AG10803 (cell line): ENCODE data around the gene TRIML2.
"Not testable (repeated sequence)": the region's sequence is repeated elsewhere in the genome, so short reads cannot be mapped to it uniquely, and the experiment has no call there.

ENCODE experiments used
- DNase-seq: peaks from one replicate; pipeline ENCODE4 v3.0.0; 2010; ENCODE audit warnings: low read depth
- H3K4me3 ChIP-seq: 2 replicates; pipeline ENCODE4 v1.5.1; 2011; ENCODE audit warnings: mild to moderate bottlenecking, low read length, control low read depth
- CTCF ChIP-seq: conservative IDR thresholded peaks from 2 replicates; pipeline ENCODE4 v1.5.1; 2011; ENCODE audit warnings: mild to moderate bottlenecking, low read length, control low read depth, inconsistent platforms

The TRIML2 gene

GRCh38 chr4:188076169-188076568 is 33.2 kb downstream of the TRIML2 start:
- no peak overlapping the region for H3K4me3 ChIP-seq
- no peak for DNase-seq
- no peak for TF ChIP-seq CTCF

GRCh38 chr4:188061083-188061482 is 48.3 kb downstream of the TRIML2 start:
- no peak overlapping the region for H3K4me3 ChIP-seq
- no peak for TF ChIP-seq CTCF
- DNase-seq: no peak

GRCh38 chr4:188053302-188053701 is 56.1 kb downstream of the TRIML2 start:
- no peak for TF ChIP-seq CTCF
- DNase-seq: no peak
- no peak overlapping the region for H3K4me3 ChIP-seq

GRCh38 chr4:188046657-188047056 is 62.7 kb downstream of the TRIML2 start:
- no peak for TF ChIP-seq CTCF
- no peak overlapping the region for H3K4me3 ChIP-seq
- no peak for DNase-seq

GRCh38 chr4:188045461-188045860 is 63.9 kb downstream of the TRIML2 start:
- not testable (repeated sequence) for DNase-seq, H3K4me3 ChIP-seq

- DNase-seq: no peak
- no peak overlapping the region for H3K4me3 ChIP-seq
- TF ChIP-seq CTCF: no peak
Observed at GRCh38 chr4:188043154-188043553, 66.2 kb downstream of the TRIML2 start.

- no peak for DNase-seq
- H3K4me3 ChIP-seq: no peak overlapping the region
- TF ChIP-seq CTCF: no peak
Observed at GRCh38 chr4:188042191-188042590, 67.2 kb downstream of the TRIML2 start.

- DNase-seq: no peak
- H3K4me3 ChIP-seq: no peak overlapping the region
- TF ChIP-seq CTCF: no peak
Observed at GRCh38 chr4:188041721-188042120, 67.7 kb downstream of the TRIML2 start.
